HG03442 (cell line): ENCODE data around the gene RYR2.

Experiments
- ATAC-seq: cut with Tn5 transposase; IDR thresholded peaks from one replicate; pipeline ENCODE4 v1.9.1; 2021; ENCODE audit warnings: mild to moderate bottlenecking, moderate library complexity; ENCODE audit not compliant: unreplicated experiment

RYR2 gene

DNA sequence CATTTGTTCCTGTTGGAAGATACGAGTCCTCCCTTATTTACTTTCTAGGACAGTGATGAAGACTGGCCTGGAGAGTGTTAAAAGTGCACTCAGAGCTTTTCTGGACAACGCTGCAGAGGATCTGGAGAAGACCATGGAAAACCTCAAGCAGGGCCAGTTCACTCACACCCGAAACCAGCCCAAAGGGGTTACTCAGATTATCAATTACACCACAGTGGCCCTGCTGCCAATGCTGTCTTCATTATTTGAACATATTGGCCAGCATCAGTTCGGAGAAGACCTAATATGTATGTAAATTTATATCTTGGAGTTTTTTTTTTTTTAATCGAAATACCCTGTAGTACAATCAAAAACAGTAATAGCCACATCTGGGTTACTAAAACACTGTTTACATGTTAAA lies 658.2 kb downstream of the RYR2 start:
- no peak for ATAC-seq

DNA sequence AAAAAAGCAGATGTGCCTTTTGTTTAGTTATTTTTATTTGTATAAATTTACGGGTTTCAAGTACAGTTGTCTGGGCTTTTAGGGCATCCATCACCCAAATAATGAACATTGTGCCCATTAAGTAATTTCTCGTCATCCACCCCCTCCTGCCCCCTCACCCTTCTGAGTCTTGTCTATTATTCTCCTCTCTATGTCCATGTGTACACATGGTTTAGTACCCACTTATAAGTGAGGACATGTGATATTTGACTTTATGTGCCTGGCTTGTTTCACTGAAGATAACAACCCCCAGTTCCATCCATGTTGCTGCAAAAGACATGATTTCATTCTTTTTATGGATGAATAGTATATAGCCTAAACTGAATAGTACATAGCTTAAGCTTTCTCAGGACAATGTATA lies 659.5 kb downstream of the RYR2 start:
- ATAC-seq = no peak

DNA sequence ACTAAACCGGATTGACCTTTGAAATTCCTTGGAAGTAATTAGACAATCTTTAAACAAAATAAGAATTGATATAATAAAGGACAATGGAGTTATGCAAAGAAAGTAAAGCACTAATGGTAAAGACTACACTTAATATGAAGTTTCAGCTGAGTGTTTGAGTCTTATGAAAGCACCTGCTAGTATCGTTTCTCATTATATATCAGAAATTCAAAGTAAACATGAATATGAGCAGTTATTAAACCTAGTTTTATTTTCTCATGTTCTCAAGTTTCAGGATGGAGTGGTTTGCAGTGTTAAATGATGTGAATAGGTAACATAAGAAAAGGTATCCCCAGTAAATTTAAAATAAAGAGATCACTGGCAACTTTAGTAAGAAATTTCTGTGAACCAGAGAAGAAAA lies 660.2 kb downstream of the RYR2 start:
- ATAC-seq = no peak

GRCh38 chr1:237705462-237705861 lies 663.5 kb downstream of the RYR2 start:
- ATAC-seq = no peak

GRCh38 chr1:237709355-237709754 lies 667.4 kb downstream of the RYR2 start:
- no peak for ATAC-seq

GRCh38 chr1:237711281-237711680 lies 669.3 kb downstream of the RYR2 start:
- no peak for ATAC-seq

- ATAC-seq = no peak
Measured at GRCh38 chr1:237712082-237712481, 670.1 kb downstream of the RYR2 start.

DNA sequence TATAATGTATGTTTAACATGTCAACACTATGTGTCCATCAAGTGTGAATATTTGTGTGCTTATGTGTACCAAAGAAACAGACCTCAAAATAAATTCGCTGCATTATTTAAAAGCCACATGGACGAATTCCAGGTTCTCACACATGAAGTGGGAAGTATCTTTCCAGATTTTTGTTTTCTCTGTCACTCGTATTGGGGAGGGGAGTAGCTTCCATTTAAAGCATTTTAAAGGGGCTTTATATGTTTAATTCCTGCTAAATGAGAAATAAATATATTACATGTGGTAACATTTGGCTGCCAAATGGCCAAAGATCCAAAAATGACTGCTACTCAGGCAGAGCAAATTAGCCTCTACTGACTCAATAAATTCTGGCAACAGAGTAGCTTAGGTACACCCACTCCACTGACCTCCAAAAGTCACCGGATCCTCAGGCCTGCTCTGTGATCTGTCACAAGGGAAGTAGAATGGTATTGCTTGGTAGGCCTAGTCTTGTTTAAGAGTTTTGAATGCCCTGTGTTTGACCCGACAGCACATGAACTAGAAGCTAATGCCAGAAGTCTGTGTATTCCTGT lies 670.7 kb downstream of the RYR2 start:
- no peak for ATAC-seq

DNA sequence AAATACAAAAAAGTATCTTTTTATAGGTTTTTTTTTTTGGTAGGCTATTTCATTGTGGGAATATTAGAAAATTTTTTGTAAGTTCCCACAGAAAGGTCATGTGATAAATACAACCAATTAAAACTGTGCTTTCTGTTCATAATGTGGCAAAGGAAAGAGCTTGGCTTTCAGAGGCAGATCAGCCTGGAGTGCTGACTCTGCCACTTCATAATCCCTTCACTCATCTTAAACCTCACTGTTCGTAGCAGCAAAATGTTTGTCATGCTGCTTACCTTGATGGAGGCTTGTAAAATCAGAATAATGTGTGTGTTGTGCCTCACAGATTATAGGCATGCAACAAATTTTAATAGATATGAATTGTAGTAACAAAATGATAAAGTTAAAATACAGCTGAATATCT lies 671.9 kb downstream of the RYR2 start:
- ATAC-seq = no peak

DNA sequence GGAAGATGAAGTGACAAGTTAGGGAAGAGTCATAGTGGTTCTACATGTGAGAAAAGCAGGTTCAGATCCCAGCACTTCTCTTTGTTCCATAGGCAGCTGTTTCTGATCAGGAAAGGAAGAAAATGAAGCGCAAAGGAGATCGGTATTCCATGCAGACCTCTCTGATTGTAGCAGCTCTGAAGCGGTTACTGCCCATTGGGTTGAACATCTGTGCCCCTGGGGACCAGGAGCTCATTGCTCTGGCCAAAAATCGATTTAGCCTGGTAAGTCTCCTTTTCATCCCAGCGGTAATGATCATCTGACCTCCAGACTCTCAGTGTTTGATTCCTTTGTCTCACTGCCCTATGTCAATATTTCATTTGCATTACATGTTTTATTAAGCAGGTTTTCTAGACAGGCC lies 675.1 kb downstream of the RYR2 start:
- no peak for ATAC-seq

- no peak for ATAC-seq
Measured at GRCh38 chr1:237730826-237731350, 688.9 kb downstream of the RYR2 start.

DNA sequence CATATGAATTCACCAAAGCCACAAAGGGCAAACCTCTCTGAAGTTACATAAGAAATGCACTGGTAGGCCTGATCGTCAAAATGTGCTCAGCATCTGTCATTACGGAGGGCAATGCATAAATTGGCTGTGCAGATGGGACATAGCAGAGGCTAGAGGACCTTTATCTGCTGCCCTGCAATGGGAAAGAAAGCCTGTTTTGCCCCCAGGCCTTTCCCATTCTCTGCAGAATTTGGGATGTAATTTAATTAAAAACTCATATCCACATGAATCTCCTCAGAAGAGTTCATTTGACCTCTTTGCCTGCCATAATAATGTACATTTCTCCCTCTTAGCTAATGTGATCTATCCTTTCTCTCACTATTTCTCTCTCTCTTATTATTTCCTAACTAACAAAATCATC lies 690.7 kb downstream of the RYR2 start:
- no peak for ATAC-seq

DNA sequence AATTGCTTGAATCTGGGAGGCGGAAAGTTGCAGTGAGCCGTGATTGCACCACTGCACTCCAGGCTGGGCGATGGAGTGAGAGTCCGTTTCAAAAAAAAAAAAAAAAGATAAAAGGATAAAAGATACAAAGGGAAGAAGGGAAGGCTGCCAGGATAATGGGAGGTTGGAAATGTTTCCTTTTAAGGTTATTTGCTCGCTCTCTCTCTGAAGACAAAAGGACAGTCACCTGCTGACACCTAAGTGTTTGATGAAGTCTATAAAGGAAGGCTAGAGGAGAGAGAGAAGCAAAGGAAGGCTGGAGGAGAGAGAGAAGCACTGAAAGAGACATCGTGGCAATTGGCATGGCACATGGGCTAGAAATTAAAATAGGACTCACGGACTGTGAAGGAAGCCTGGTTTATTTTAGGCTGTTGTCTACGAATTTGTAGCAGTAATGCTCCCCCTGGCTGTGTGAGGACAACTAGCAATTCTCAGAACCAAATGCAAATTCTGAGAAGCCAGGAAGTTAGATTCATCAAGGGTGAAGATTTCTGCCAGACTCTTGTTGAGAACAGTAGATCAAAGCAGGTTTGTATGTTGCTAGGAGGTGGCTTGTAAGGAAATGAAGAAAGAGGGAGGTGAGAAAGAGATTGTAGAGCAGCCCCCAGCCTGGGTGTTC lies 694.5 kb downstream of the RYR2 start:
- no peak for ATAC-seq

DNA sequence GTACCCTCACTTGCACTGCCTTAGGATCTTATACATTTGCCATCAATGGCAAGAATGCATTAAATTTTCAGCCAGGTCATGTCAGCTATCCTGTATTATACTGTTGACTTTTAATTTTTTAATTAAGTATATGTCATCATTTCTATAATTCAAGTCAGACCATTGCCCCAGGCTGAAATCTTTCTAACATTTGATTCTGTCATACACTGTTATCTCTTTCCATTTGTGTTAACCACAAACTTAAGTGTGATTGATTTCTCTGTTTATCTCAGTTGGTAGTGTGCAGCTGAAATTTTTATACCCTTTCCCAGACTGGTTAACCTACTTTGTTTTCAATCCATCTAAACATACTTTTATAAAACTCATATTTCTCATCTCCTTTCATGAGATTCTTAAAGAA lies 695.5 kb downstream of the RYR2 start:
- ATAC-seq = no peak

- no peak for ATAC-seq
Measured at GRCh38 chr1:237737938-237738610, 696.1 kb downstream of the RYR2 start.

DNA sequence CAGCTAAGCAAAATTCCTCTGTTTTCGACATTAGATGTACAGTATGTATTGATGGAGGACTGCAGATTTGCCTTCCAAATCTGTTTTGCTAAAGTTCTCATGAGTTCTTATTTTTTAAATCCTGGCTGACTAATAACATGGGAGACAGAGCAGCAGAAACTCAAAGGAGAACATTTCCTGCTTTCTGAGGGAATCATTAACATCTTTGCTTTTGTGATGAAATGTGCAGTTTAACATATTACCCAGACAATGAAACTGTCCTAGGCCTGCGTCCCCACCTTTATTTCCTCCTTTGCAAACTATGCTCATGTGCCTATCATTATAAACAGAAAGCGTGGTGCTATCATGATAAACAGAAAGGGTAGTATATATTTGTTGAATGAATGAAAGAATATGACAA lies 698.9 kb downstream of the RYR2 start:
- ATAC-seq = no peak

DNA sequence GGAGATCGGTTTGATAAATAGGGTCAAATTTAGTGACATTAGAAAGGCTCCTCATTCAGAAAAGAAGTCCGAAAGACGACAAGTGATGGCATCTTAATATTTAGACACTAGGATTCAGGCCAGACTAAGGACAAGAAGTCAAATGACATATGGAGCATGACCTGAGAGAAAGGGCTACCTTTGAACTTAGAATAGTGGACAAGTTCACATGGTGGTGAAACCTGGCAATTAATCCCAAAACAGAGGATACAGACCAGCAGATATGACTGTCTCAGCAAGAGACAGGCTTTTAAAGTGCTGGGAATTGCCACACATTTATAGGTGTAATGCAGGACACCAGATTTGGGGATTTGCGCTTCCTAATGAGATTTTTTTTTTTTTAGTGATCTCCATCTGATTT lies 703.6 kb downstream of the RYR2 start:
- ATAC-seq = no peak

DNA sequence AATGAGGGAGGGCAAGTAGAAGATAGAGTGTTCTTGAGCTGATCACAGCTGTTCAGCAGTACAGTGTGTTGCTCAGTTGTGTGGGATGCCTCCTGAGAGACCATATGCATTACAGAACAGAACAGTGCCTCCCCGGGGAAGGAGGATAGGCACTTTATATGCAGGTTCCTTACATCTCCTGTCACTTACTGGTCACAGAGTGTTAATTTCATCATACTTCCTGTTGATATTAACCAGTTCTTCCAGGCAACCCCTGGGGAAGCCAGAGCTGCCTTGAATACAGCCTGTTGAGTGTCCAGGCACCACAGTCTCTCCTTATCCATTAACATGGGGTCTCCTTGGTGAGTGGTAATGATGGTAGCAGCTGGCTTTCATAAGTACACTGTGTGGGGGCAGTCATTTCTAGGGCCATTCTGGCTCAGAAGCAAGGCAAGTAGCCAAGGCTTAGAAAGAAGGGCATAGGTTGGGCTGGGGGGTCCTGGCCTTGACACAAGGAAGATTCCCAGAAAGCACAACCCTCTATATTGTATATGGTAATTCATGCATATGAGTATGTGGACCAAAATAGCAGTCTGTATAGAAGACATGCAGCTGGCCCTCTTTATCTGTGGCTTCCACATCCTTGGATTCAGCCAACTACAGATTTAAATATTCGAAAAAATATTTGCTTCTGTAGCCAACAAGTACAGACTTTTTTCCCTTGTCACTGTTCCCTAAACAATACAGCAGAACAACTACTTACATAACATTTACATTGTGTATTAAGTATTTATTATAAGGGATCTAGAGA lies 706.4 kb downstream of the RYR2 start:
- ATAC-seq = no peak

DNA sequence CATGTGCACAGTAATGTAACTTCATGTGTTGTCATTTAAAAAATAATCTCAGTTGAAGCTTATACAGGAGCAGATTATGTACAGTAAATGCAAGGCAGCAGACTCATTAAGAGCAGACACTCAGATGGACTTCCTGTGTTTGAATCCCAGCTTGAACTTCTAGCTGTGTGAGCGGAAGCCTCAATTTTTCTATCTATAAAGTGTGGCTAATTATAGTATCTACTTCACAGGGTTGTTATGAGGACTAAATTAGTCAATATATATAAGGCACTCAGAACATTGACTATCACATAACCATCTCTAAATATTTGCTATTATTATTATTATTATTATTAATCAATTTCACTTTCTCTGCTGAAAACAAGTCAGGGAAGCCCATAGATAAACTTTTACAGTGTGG lies 707.1 kb downstream of the RYR2 start:
- no peak for ATAC-seq

DNA sequence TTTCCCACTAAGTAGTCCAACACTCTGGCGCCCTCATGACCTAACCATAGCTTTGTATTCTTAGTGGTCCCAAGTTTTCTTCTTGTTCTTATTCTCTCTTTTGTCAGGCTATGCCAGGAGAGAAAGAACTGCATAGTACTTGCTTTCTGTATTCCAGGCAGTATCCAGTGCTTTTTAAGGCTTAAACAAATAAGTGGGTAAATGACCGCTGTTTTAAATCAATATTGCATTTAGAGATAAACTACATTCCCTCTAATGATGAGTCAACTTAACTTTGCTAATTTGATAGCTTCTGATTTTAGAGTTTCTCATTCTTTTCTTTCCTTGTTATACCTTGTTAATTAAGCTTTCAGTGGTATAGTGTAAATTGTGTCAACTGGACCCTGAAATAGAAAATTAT lies 709.1 kb downstream of the RYR2 start:
- ATAC-seq = no peak

GRCh38 chr1:237754627-237755026 lies 712.6 kb downstream of the RYR2 start:
- ATAC-seq = no peak
